IPS DF 4.7 (cell line): Measurements from ENCODE around the gene ARIH1.

Experiments
- DNase-seq: peaks from one replicate; pipeline ENCODE4 v3.0.0-alpha.2; 2013; ENCODE audit warnings: low spot score; ENCODE audit errors: extremely low read depth

Gene ARIH1

DNA sequence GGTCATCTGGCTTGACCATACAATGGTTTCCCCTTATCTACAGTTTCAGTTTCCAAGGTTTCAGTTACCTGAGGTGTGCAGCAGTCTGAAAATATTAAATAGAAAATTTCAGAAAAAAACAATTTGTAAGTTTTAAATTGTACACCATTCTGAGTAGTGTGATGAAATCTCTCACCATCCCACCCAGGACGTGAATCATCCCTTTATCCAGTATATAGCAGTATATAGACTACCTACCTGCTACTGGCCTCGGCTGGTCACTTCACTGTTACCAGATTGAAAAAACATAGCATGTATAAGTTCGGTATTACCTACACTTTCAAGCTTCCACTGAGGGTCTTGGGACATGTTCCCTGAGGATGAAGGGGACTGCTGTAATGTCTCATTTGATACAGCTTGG is 12.0 kb downstream of the ARIH1 start:
- no peak for DNase-seq

DNA sequence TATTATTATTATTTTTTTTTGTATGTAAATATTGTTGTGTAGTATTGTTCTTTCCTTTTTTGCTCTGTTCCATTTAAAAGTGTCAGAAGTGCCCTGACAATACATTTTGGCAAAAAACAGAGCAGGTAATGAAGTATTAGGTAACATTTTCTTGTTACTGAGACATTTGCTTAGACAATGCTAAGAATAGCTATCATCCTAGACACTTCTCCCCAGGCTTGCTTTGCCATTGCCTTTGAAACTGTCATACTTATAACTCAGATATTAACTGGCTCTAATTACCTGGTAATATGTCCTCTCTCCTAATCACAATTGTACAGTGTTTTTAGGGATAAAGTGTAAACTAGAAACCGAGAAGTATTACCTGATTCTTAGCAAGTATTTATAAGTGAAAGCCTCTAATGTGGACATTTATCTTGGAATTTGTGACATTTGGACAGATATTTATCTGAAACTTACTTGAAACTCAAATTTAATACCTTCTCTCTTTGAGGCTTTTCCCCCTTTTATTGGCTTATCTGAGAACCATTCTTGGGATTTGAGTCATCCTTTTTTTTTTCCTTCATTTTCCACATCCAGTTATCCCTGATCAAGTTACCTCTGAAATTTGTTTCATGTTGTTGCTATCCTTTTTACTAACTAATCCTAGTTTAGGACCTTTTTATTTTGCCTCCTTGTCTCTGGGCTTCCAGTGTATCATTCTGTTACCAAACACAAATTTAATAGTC is 13.1 kb downstream of the ARIH1 start:
- no peak for DNase-seq

DNA sequence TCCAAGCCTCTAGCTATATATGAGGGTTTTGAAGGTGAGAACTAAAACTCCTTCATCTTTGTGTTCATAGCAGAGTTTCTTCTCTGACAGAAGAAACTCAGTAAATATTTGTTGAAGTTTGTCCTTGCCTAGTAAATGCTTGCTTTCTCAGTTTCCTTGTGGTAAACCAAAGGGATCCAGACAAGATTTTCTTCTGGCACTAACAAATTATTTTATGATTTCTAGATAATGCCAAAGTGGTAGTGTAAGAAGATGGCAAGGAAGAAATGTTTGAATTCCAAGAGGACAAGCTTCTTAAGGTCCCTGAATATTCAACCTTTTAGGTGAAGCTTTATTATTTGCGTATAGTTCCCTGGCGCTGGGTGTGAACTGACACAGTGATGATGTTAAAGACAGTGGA is 14.4 kb downstream of the ARIH1 start:
- no peak for DNase-seq

DNA sequence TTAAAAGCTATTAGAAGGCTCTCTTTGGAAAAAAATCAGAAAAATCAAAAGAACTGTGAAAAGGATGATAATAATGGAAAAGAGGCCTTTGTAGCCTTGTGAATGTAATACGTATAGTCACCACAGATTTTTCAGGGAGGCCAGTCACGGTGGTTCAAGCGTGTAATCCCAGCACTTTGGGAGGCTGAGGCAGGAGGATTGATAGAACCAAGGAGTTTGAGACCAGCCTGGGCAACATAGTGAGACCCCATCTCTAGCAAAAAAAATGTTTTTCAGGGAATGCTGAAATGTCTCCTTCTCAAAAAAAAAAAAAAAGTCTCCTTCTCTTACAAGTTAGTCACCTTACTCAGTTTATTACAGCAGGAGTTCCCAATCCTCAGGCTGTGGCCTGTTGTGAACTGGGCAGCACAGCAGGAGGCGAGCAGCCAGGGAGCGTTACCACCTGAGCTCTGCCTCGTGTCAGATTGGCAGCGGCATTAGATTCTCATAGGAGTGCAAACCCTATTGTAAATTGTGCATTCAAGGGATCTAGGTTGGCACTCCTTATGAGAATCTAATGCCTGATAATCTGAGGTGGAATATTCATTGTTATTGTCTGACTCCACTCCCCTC is 15.9 kb downstream of the ARIH1 start:
- DNase-seq: no peak

DNA sequence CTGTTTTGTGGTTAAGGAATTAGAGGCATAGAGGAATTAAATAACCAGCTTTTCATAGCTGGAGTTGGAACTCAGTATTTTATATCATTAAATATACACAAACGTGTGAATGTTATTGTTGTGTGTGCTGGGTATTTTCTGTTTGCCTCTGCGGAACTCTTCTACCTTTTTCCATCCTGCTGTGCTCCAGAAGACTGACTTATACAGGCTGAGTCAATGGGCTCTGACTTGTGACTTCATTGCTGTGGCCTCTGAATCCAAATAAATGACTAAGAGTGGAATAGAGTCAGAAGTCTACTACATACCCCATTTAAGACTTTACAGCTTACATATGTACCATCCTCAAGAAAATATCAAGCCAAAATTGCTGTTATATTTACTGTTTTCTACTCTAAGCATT is 17.6 kb downstream of the ARIH1 start:
- DNase-seq: no peak

DNA sequence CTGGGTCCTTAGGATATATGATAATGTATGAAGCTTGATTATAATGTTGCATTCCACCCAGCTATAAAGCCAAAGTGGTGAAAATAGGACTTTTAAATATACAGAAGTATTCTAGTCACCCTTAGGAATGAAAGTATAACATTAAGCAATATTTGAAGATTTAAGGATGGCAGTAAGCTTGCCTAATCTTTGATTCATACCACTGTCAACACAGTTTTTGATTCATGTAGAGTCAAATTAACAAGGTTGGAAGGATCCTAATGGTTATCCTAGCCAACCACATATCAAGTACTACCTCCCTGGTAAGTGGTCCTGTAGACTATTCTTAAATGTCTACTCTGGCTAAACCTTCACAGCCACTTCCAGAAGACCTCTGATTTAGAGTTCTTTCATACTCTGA is 18.6 kb downstream of the ARIH1 start:
- no peak for DNase-seq

DNA sequence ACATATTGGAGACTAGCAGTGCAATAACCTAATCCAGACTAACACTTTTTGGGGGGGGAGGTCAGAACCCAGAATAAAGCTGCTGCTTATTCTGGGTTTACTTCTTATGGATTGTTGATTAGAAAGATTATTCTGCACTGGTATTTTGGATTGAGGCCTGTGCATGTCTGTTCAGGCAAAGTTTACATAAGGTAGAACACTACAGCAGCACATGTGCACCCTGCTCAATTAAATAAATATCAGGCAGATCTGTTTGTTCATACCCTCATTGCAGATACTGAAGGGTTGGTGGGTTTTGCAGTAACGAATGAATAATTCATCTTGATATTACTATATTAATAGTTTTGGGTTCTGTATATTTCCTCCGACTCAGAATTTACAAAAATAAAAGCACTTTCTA is 19.1 kb downstream of the ARIH1 start:
- no peak for DNase-seq

DNA sequence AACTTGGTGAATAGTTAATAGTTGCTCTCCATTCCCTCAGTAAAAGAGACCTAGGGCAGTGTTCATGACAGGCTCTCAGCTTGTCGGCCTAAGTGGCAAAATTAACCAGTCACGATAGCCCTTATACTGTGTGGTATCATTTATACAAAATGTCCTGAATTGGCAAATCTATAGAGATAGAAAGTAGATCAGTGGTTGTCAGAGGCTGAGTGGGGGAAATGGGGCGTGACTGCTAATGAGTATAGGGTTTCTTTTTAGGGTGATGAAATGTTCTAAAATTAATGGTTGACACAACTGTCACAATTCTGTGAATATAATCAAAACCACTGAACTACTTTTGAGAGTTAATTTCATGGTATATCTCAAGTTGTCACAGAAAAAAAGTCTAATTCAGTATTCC is 20.9 kb downstream of the ARIH1 start:
- DNase-seq: no peak

DNA sequence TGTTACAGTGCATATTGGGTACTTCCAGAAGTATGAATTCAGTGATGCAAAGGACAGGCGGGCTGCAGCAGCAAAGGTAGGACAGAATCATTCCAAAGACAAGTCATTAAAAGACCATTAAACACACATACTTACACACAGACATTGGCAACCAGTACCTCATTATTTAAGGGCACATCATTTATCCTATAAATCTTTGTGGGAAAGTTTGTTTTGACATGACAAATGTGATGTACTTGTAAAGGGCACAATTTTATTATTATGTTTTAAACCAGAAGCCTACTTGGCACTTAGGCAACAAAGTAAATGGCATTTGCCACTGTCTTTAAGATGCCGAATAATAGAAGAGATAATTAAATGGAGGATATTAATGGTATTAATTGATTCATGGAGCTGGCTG is 22.7 kb downstream of the ARIH1 start:
- DNase-seq: no peak

DNA sequence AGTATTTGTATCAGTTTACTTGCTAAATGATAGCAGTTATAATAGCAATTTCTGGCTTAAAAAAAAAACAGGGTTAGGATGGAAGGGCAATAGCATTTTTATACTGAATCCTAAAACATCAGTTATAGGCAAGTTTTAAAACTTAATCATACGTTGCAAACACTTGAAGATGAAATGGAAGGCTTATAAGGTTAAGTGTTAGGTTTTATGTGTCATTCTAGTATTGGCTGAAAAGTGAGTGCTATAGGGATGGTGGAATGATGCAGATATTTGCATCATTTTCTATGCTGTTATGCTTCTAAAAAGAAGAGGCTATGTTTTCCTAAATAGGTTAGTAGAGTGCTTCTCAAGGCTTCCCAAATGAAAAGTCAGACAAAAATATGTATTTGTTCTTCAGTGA is 23.3 kb downstream of the ARIH1 start:
- DNase-seq: no peak

DNA sequence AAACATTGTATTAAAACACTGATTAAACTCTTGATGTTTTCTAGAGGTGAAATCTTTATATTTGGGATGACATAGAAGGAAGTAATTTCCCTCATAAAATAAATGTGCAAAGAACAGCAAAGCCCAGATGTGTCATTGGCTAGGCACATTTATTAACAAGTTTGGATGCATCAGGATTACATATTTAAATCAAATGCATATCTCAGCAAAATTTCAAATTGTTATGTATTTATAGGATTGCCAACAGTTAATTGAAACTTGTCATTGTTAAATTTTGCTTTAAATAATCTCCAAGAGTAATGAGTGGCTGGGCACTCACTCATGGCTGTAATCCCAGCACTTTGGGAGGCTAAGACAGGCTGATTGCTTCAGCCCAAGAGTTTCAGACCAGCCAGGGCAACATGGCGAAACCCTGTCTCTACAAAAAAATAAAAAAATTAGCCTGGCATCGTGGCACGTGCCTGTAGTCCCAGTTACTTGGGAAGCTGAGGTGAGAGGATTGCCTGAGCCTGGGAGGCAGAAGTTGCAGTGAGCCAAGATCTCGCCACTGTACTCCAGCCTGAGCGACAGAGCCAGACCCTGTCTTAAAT is 28.2 kb downstream of the ARIH1 start:
- no peak for DNase-seq

DNA sequence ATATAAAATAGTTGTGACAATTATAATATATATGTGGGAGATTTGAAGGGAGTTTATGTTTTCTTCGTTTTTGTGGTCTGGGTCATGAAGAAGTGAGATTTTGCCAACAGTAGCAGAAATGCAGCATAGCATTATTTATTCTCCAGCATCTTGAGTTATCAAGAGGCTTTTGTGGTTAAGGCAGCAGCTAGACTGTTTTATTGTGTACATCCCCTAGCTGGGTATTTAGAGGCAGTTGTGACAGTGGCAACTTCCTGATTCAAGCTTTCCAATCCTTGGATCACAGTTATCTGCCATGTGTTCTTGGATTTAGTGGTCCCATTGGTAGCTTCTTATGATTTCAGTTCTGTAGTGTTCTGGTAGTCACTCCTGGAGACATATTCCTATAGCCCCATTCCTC is 29.0 kb downstream of the ARIH1 start:
- DNase-seq: no peak

DNA sequence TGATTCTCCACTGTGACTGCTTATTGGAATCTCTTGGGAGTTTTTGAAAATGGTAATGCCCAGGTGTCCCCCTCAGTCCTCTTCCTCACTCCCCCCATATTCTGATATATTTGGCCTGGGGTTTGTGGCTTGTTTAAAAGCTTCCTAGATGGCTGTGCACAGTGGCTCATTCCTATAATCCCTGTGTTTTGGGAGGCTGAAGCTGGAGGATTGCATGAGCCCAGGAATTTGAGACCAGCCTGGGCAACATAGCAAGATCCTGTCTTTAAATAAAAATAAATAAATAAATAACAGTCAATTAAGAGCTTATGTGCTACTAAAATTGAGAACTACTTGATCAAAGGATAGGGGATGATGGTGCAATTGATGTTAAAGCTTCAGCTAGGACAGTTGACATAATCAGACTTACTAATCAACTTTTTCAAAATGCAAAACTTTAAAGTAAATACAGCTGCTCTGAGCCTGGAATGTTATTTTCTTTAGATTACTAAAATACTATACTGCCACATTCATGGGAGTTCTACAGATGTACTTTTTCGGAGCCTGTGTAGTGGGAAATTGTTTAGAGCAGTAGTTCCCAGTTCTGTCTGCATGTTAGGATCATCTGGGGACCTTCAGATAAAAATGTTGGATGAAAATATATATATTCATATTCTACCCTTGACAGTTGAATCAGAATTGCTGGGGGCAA is 33.4 kb downstream of the ARIH1 start:
- DNase-seq: no peak

DNA sequence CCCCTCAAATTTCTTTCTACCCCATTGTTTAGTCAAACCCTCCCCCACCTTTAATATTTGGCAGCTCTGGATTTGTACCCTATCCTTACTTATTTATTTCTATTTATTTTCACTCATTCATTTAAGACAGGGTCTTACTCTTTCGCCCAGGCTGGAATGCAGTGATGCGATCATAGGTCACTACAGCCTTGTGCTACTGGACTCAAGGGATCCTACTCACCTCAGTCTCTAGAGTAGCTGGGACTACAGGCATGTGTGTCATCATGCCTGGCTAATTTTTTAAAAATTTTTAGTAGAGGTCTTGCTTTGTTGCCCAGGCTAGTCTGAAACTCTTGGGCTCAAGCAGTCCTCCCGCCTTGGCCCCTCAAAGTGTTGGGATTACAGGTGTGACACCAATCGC is 35.4 kb downstream of the ARIH1 start:
- no peak for DNase-seq

DNA sequence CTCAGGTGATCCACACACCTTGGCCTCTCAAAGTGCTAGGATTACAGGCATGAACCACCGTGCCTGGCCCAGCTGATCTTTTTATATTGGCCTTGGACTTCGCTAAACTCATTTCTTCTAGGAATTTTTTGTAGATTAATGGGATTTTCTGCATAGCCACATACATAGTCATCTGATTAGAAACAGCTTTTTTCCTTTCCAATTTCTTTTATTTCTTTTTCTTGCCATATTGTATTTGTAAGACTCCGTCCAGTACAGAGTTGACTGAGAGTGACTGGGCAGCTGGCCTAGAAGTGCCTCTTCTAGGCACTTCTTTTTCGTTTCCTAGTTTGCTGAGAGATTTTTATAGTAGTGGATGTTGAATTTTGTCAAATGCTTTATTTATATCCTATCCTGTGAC is 37.4 kb downstream of the ARIH1 start:
- DNase-seq: no peak

DNA sequence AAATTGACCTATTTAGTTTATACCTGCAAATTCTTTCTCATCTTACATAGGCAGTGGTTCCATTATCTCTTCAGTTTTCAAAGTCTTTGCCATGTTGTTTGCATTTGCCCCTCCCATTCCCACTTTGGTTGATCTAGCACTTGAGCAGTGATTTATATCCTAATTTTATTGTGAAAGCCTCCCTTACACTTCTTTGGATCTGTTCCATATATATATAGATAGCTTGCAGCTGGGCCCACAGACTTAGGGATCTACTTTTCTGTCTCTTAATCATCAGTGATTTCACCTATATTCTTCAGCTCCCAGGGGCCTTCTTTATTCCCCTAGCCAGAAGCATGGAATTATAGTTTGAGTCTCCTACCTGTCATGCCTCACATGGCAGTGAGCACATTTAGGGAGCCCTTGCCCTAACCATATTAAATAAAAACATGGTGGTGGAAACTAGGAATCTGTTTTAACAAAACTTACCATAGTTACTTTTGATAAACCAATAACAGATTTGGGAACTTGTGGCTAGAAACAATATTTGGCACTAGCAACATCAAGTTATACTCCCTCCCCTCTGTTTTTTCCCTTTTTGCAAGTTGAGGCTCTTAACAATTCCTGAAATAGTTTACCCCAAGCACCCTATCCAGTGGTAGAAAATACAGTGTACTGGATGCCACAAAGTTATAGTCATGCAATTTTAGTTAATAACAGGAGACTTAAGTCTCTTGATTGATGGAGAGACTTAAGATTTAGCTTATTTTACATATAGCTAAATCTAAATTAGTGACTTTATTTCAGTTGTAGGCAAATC is 41.7 kb downstream of the ARIH1 start:
- no peak for DNase-seq

DNA sequence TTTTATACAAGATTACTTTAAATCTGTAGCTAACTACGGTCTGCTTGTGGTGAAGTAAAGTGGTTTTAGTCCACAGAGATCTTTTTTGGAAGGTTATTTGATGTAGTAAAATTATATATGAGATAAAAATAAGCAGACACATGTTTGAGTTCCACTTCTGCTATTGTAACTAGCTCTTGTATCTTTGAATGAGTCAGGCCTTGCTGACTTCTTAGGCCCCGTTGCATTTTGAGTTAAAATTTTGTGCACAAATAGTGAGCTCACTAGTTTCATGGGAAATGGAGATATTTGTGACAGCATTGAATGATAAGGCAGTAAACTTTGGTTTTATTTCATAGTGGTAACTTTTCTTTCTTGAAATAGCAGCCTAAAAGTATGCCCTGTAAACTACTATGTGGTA is 42.6 kb downstream of the ARIH1 start:
- no peak for DNase-seq

DNA sequence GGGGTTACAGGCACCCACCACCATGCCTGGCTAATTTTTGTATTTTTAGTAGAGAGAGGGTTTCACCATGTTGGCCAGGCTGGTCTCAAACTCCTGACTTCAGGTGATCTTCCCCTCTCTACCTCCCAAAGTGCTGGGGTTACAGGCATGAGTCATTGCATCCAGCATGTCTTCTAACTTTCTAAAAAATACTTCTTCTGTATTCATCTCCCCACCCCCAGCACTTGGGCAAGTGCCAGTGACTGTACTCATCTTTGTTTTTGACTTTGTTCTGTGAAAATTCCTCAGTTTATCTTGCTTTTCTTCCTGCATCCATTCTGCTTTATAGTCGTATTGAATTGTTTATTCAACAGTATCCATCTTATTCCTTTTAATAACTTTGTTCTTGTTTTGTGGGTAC is 47.6 kb downstream of the ARIH1 start:
- DNase-seq: no peak

DNA sequence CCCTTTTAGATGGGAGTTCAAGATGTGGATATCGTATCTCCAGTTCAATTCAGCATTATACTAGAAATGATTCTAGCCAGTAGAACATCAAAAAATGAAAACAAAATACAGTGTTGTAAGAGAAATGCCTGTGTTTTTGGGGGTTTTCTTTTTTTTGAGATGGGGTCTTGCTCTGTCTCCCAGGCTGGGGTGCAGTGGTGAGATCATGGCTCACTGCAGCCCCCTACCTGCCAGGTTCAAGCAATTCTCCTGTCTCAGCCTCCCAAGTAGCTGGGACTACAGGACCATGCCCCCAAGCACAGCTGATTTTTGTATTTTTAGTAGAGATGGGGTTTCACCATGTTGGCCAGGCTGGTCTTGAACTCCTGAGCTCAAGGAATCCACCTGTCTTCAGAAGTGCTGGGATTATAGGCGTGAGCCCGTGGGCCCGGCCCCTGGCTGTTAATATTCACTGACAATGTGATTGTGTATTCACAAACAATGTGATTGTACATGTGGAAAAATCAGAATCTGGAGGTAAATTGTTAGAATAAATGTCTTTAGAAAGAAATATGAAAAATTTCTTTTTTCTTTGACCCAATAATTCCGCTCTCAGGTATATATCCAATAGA is 59.0 kb downstream of the ARIH1 start:
- no peak for DNase-seq

DNA sequence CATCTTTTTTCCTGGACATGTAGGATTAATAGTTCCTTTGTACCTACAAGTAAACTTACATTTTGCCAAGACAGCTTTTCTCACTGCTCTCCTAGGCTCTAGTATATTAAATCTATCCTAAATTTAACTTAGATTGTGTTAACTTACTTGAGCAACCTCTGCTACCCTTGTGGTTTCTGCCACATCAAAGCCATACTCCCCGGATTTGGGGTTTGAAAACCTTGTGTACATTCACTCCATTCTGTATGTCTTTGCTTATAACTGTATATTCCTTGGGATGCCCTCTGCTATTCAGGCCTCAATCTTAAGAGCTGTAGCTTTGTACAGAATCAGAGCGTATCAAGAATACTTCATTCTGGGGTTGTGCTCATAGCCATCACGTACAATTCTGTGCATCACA is 60.4 kb downstream of the ARIH1 start:
- no peak for DNase-seq

DNA sequence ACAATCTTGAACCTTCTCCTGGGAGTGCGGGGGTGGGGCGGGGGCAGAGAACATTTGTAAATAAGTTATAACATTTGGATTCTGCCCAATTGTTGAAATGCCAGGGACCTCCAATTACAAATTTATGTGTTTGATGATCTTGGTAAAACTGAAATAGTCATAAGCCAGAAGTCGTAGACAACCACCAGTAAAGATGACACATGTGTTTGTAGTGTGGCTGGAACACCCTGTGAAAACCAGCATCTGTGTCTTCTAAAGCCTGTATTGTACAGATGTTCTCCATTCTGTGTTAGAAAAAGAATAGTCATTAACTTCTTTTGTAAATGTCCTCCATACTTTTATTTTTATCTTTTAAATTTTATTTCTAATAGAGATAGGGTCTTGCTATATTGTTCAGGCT is 61.8 kb downstream of the ARIH1 start:
- DNase-seq: no peak
